CD4-positive, alpha-beta T cell treated with Interleukin-15 for 1 hour (primary cell): ENCODE measurements around the gene DNAH5.

Experiments
- DNase-seq: peaks from one replicate; pipeline ENCODE4 v3.0.0-alpha.2; 2020

Gene DNAH5

GRCh38 chr5:13934125-13934524 lies 10.4 kb downstream of the DNAH5 start:
- DNase-seq, result no peak

DNA sequence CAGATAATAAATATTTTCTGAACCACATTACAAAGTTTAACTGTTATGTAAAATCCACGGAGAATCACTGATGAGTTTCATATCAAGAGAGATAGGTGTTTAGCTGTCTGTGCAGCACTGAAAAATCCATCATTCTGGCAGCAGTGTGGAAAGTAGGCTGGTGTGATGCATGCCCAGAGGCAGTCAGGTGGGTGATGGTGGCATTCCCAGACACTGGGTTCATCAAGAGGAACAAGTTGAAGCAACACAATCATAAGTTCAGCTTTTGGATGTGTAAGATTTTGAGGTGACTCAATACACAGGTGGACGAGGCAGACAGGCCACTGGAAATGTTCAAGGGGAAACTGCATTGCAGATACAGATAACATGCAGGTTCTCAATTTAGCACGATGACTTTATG lies 11.9 kb downstream of the DNAH5 start:
- DNase-seq, result no peak

- DNase-seq, result no peak
These were observed 12.5 kb downstream of the DNAH5 start for GRCh38 chr5:13932011-13932410.

DNA sequence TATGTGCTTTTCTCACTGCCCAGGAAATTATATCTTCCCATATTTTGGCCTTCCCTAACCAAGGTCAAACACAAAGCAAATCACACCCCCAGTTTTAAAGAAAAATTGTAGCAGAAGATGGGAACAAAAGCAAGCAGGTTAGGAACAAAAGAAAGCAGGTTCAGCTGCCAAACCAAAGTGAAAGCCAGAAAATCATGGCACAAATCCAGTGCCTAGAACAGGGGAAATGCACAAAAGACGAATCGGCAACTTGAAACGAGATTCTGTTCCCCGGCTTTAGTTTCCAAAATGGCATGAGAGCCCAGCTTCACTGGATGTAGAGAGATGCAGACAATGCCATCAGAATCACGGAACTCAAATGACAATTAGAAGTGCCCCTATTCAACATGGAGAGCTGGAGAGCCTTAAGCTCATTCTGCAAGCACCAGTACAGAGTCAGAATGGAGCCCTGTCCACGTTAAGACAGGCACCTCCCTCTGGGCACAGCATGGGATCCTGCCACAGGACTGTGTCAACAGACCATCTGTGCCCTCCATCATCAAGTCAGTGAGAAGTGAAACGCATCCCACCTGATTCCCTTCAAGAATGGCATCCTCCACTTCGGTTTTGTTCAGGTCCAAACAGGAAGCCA lies 13.8 kb downstream of the DNAH5 start:
- DNase-seq, result no peak

DNA sequence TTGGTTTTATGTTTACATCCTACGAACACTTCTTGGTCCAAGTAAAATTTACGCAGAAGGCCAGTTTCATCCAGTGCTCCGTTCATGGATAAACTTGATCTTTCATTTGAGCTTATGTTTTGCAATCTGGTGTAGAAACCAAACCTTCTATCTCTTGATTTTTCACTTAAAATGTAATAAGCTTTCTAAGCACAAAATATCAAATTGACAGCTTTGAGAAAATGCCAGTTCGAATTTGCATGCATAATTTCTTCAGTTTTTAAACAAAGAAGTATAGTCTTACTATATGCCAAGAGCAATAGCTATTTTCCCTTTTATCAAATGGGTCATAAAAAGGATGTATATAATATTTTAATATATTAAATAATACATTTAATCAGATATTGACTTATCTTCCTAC lies 17.8 kb downstream of the DNAH5 start:
- DNase-seq, result no peak

DNA sequence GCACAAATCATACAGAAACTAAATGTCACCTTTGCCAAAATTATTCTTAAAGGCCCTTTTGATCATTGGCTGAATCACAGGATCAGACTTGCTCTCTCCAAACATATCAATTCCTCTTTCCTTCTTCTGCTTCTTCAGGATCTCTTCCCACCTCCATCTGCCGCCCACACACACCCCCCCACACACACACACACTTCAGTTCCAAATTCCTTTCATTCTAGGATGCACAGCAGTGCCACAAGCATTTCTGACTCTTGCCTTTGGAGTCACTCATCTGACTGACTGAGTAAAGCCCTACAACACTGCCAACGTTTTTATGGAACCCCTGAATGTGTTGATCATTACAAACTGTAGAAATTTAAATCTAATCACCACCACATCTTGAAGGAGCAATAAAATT lies 22.9 kb downstream of the DNAH5 start:
- DNase-seq, result no peak

DNA sequence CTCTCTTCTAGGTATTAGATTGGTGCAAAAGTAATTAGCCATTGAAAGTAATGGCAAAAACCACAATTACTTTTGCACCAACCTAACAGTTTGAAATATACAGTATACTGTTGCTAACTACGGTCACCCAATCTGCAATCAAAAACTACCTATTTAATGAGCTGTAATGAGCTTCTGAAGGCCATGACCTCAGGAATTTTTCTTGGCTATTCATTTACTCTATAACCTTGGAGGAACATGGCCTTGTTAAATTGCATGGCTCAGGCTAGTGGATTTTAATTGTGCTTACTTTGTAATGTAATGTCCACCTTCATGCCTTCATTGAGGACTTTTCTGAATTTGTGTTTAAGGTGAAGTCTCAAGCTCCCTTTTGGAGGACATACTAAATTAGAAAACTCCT lies 24.7 kb downstream of the DNAH5 start:
- DNase-seq, result no peak

GRCh38 chr5:13919087-13919486 lies 25.4 kb downstream of the DNAH5 start:
- no peak for DNase-seq

- no peak for DNase-seq
These were observed 27.4 kb downstream of the DNAH5 start for GRCh38 chr5:13917061-13917460.

GRCh38 chr5:13913962-13914361 lies 30.5 kb downstream of the DNAH5 start:
- no peak for DNase-seq

DNA sequence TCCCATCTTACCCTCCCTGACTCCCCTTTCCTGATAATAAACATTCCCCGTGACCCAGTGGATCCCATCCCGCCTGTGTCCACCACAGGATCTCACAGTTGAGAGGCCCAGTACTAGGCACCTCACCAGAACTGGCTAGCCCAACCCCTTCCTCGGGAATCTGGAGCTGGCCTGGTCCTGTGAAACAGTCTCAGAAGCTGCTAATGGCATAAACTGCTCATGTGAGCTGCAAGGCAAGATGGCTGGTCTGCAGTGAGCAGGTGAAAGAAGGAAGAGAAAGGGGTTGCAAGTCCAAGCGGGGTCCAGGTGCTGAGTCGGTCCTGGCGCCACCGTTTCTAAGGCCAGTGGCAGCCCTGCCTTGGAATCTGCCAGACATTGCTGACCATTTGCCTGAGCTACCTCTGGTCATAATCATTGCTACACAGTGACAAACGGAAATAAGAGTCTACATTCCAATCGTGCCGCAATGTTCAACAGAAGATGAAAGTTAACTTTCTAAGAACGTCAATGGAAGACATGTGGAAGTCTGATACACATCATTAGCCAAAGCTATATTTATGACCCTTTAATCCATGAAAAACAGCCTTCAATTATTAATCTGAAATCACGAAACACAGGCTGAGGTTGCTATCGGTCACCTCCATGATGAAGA lies 33.7 kb downstream of the DNAH5 start:
- DNase-seq, result no peak

DNA sequence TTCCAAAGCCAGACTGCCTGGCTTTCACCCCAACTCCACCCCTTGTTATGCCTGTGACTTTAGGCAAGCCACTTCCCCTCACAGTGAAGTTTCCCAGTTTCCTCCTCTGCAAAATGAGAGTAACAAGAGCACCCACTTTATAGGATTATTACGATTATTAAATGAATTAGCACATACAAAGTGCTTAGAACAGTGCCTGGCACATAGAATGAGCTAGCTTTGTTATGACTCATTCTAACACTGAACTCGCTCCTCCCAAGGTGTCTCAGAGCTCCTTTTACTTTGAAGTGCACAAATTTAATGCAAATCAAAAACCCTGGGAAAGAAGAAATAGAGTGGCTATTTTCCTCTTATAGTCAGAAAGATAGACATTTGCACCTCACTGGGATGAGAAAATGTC lies 34.3 kb downstream of the DNAH5 start:
- no peak for DNase-seq

DNA sequence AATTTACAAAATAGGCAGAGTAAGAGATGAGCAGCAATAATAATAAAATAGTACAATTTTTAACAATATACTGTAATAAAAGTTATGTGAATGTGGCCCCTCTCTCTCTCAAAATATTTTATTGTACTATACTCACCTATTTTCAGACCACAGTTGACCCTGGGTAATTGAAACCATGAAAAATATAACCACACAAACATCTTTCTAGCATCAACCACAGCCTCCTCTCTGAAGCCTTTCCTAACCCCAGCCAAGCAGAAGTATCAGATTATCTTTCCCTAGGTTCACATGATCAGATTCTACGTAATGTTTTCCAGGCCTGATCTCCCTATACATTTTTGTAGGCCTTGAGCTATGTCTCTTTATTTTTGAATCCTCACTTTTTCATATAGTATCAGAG lies 35.2 kb downstream of the DNAH5 start:
- DNase-seq, result no peak

- no peak for DNase-seq
These were observed 45.9 kb downstream of the DNAH5 start for GRCh38 chr5:13898569-13898968.

DNA sequence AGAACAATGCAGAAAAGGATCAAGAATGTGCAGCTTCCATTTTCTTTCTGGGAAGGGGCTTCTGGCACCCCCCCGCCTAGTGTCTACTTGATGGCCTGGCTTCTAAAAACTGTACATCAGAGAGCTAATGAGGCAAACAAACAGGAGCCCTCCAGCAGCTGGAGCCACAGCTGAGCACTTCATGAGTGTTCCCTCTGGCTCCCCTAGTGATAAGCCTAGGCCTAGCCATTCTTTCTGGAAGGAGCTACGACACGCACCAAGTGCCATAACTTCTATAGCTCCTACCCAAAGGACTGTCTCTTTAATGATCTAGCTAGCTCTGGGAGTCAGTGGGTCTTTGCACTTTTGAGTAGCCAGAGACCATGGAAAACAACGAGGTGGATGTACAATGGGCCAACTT lies 66.1 kb downstream of the DNAH5 start:
- DNase-seq, result no peak

GRCh38 chr5:13866792-13867191 lies 77.7 kb downstream of the DNAH5 start:
- no peak for DNase-seq

- no peak for DNase-seq
These were observed 79.2 kb downstream of the DNAH5 start for GRCh38 chr5:13865312-13865711.

GRCh38 chr5:13860146-13860545 lies 84.3 kb downstream of the DNAH5 start:
- no peak for DNase-seq

DNA sequence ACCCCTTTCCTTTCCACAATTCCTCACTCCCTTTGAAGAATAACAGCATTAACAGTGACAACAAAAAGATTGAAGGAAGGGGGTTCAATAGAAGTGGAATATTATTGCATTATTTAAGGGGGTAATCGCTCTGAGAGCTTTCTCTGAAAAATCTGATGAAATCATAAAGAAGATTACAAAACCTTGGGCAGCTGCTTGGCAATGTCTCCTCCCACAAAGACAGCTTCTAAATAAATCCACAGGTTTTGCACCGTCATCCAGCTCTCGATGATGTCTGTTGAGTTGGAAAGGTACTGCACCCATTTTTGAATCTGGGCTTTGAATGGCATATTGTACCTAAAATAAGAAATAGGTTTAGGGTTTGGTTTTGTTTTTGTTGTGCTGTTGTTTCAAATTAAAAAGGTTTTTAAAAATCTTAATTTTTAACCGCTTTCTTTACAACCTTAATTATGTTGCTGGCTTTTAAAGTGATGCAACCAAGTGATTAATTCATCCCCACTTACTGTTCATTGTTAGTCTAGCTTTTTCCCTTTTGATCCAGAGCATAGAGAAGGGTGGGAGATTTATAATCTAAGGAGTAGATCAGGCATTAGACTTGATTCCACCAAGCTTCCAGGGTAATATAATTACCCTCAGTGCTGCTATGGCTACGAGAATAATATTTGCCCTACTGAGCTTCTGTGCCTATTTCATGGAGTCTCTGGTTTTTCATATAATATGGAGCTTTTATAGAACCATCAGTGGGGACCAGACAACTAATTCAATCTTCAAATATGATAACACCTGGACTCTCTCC lies 85.0 kb downstream of the DNAH5 start:
- no peak for DNase-seq

DNA sequence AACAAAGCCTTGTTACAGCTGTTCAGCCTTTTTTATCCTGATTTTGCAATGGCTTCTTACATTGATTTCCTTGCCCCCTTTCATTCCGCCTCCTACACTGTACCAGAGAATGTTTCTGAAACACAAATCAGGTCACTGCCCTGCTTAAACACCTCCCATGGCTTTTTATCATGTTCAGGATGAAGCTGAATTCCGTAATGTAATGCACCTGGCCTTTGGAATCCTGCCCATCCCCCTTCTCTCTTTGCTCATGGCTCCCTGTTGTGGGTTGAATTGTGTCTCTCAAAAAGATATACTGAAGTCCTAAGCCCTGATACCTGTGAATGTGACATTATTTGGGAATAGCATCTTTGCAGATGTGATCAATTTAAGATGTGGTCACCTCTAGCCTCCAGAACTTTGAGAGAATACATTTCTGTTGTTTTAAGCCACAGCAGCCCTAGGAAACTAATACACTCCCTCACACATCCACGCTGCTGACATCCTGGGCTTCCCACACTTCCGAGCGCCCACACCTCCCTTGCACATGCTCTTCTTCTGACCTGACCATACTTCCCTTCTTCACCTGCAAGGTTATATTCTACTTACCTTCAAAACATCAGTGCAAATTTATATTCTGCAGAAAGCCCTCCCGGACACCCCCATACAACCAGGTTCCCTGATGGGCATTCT lies 101.2 kb downstream of the DNAH5 start:
- no peak for DNase-seq

GRCh38 chr5:13833440-13833839 lies 111.0 kb downstream of the DNAH5 start:
- no peak for DNase-seq

GRCh38 chr5:13831351-13831750 lies 113.1 kb downstream of the DNAH5 start:
- DNase-seq, result no peak

GRCh38 chr5:13830536-13830935 lies 114.0 kb downstream of the DNAH5 start:
- no peak for DNase-seq

DNA sequence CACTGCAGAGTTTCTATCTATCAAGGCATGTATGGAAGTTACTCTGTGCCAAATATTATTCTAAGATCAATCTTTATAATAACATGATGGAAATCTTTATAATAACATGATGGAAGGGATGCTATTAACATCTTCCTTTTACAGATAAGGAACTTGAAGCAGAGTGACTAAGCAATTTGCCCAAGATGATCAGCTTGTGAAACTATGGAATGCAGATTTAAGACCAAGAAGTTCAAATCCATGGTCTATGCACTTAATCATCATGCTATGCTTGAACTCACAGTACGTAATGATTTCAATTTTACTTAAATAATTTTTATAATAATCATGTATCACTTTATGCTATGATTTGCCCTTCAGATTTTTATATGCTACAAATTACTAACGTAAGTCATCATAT lies 123.1 kb downstream of the DNAH5 start:
- DNase-seq, result no peak
